ENCODE data around the gene CLCN3. TPM values are rescaled to one million over a fixed set of nuclear protein-coding genes. Genes with fewer than 3 reads are reported as not detected.
A peak's percentile ranks its signal among the peaks of the same experiment; 100 is the strongest.
"Not testable (repeated sequence)": the region's sequence is repeated elsewhere in the genome, so short reads cannot be mapped to it uniquely, and the experiment has no call there.

CLCN3 gene
- total RNA-seq, 2 donors from 2014 or later: 36.4 to 43.8 TPM

GRCh38 chr4:169668069-169668721 lies 47.8 kb downstream of the CLCN3 start:
- Mint-ChIP-seq H3K36me3 (ENCODE audit: low read depth) (peaks cover 38% of the 10 kb centered on the region), H3K27ac (no peak overlapping the region), H3K9me3 (peaks cover 28% of the 10 kb centered on the region), H3K4me1 (peaks cover 14% of the 10 kb centered on the region), H3K27me3 (ENCODE audit: insufficient read depth) (no peaks in the 10 kb centered on the region), H3K4me3 (no peak overlapping the region)
- no peak for TF ChIP-seq CTCF (conservative IDR thresholded peaks at IDR 0.05)
- peaks cover 24% of the 10 kb centered on the region for H3K9me3 ChIP-seq (ENCODE audit: control insufficient read depth, low read length)
- peaks cover 13% of the 10 kb centered on the region for H3K36me3 ChIP-seq (ENCODE audit: control insufficient read depth, insufficient read depth, low read length)
- no peak for DNase-seq
- 95% methylated on average over 3 to 6 of the region's 6 CpGs for WGBS, 2 experiments (ENCODE audit: insufficient coverage in 1 of 2, insufficient read length in 1 of 2)
- peaks cover 3% of the 10 kb centered on the region for H3K4me1 ChIP-seq (ENCODE audit: control insufficient read depth, insufficient read depth, low read length)
- no peak overlapping the region for H3K9ac ChIP-seq (ENCODE audit: extremely low read depth, low read length, poor library complexity, severe bottlenecking)
- no peaks in the 10 kb centered on the region for H3K27me3 ChIP-seq (ENCODE audit: control insufficient read depth, insufficient read depth, low read length, poor library complexity, severe bottlenecking)
- H3K27ac ChIP-seq (ENCODE audit: low read depth, low read length): no peak overlapping the region
- H3K4me3 ChIP-seq (ENCODE audit: low read length): no peak overlapping the region

- Mint-ChIP-seq H3K4me1 (no peaks in the 10 kb centered on the region), H3K4me3 (no peak overlapping the region)
- no peak for TF ChIP-seq CTCF (conservative IDR thresholded peaks at IDR 0.05)
Observed at GRCh38 chr4:169675825-169676224, 55.4 kb downstream of the CLCN3 start.

GRCh38 chr4:169677150-169677748 lies 56.9 kb downstream of the CLCN3 start:
- no peak overlapping the region for H3K4me3 Mint-ChIP-seq
- no peak overlapping the region for H3K27ac Mint-ChIP-seq
- H3K36me3 Mint-ChIP-seq (ENCODE audit: low read depth): peaks cover 31% of the 10 kb centered on the region
- no peak for DNase-seq
- Histone ChIP-seq H3K27me3 (ENCODE audit: control insufficient read depth, insufficient read depth, low read length, poor library complexity, severe bottlenecking) (no peaks in the 10 kb centered on the region), H3K36me3 (ENCODE audit: control insufficient read depth, insufficient read depth, low read length) (peaks cover 9% of the 10 kb centered on the region), H3K4me3 (ENCODE audit: low read length) (peak overlapping the region; percentile 34), H3K9me3 (ENCODE audit: control insufficient read depth, low read length) (peaks cover 20% of the 10 kb centered on the region), H3K27ac (ENCODE audit: low read depth, low read length) (no peak overlapping the region), H3K9ac (ENCODE audit: extremely low read depth, low read length, poor library complexity, severe bottlenecking) (no peak overlapping the region), H3K4me1 (ENCODE audit: control insufficient read depth, insufficient read depth, low read length) (no peaks in the 10 kb centered on the region)
- H3K4me1 Mint-ChIP-seq: no peaks in the 10 kb centered on the region
- 93% methylated on average over 1 of the region's 2 CpGs; no CpG with 5 or more reads in 1 of the 2 experiments for WGBS, 2 experiments (ENCODE audit: insufficient coverage in 1 of 2, insufficient read length in 1 of 2)
- no peaks in the 10 kb centered on the region for H3K27me3 Mint-ChIP-seq (ENCODE audit: insufficient read depth)
- no peak for TF ChIP-seq CTCF (conservative IDR thresholded peaks at IDR 0.05)
- H3K9me3 Mint-ChIP-seq: peaks cover 22% of the 10 kb centered on the region

More at GRCh38 chr4:169675825-169676224, 55.4 kb downstream of the CLCN3 start:
- peaks cover 31% of the 10 kb centered on the region for H3K36me3 Mint-ChIP-seq (ENCODE audit: low read depth)
- no peak overlapping the region for H3K9ac ChIP-seq (ENCODE audit: extremely low read depth, low read length, poor library complexity, severe bottlenecking)
- 87% methylated on average over 2 of the region's 2 CpGs; no CpG with 5 or more reads in 1 of the 2 experiments for WGBS, 2 experiments (ENCODE audit: insufficient coverage in 1 of 2, insufficient read length in 1 of 2)
- H3K36me3 ChIP-seq (ENCODE audit: control insufficient read depth, insufficient read depth, low read length): peaks cover 12% of the 10 kb centered on the region
- peaks cover 22% of the 10 kb centered on the region for H3K9me3 Mint-ChIP-seq
- H3K27me3 Mint-ChIP-seq (ENCODE audit: insufficient read depth): no peaks in the 10 kb centered on the region
- H3K9me3 ChIP-seq (ENCODE audit: control insufficient read depth, low read length): peaks cover 22% of the 10 kb centered on the region
- H3K27me3 ChIP-seq (ENCODE audit: control insufficient read depth, insufficient read depth, low read length, poor library complexity, severe bottlenecking): no peaks in the 10 kb centered on the region
- no peaks in the 10 kb centered on the region for H3K4me1 ChIP-seq (ENCODE audit: control insufficient read depth, insufficient read depth, low read length)
- H3K27ac Mint-ChIP-seq: no peak overlapping the region
- no peak for DNase-seq
- no peak overlapping the region for H3K4me3 ChIP-seq (ENCODE audit: low read length)
- no peak overlapping the region for H3K27ac ChIP-seq (ENCODE audit: low read depth, low read length)

GRCh38 chr4:169678486-169678885 lies 58.1 kb downstream of the CLCN3 start:
- no CpG with 5 or more reads among the region's 2 CpGs for WGBS, 2 experiments (ENCODE audit: insufficient coverage in 1 of 2, insufficient read length in 1 of 2)
- H3K27me3 Mint-ChIP-seq (ENCODE audit: insufficient read depth); H3K4me3 Mint-ChIP-seq; H3K27me3 ChIP-seq (ENCODE audit: control insufficient read depth, insufficient read depth, low read length, poor library complexity, severe bottlenecking); H3K4me1 ChIP-seq (ENCODE audit: control insufficient read depth, insufficient read depth, low read length); H3K27ac ChIP-seq (ENCODE audit: low read depth, low read length); H3K9ac ChIP-seq (ENCODE audit: extremely low read depth, low read length, poor library complexity, severe bottlenecking); H3K27ac Mint-ChIP-seq; H3K4me3 ChIP-seq (ENCODE audit: low read length); H3K4me1 Mint-ChIP-seq; DNase-seq: not testable (repeated sequence)
- Mint-ChIP-seq H3K9me3 (peaks cover 22% of the 10 kb centered on the region), H3K36me3 (ENCODE audit: low read depth) (peaks cover 38% of the 10 kb centered on the region)
- peaks cover 14% of the 10 kb centered on the region for H3K36me3 ChIP-seq (ENCODE audit: control insufficient read depth, insufficient read depth, low read length)
- peaks cover 20% of the 10 kb centered on the region for H3K9me3 ChIP-seq (ENCODE audit: control insufficient read depth, low read length)

DNA sequence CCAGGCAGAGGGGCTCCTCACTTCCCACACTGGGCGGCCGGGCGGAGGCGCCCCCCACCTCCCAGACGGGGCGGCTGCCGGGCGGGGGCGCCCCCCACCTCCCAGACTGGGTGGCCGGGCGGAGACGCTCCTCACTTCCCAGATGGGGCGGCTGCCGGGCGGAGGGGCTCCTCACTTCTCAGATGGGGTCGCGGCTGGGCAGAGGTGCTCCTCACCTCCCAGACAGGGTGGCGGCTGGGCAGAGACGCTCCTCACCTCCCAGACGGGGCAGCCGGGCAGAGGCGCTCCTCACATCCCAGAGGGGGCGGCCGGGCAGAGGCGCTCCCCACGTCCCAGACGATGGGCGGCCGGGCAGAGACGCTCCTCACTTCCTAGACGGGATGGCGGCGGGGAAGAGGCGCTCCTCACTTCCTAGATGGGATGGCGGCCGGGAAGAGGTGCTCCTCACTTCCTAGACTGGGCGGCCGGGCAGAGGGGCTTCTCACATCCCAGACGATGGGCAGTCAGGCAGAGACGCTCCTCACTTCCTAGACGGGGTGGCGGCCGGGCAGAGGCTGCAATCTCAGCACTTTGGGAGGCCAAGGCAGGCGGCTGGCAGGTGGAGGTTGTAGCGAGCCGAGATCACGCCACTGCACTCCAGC lies 58.7 kb downstream of the CLCN3 start:
- H3K4me3 ChIP-seq (ENCODE audit: low read length); H3K27ac ChIP-seq (ENCODE audit: low read depth, low read length); H3K9ac ChIP-seq (ENCODE audit: extremely low read depth, low read length, poor library complexity, severe bottlenecking); DNase-seq; H3K27me3 ChIP-seq (ENCODE audit: control insufficient read depth, insufficient read depth, low read length, poor library complexity, severe bottlenecking); H3K4me3 Mint-ChIP-seq; H3K4me1 Mint-ChIP-seq; H3K4me1 ChIP-seq (ENCODE audit: control insufficient read depth, insufficient read depth, low read length); H3K27ac Mint-ChIP-seq; H3K27me3 Mint-ChIP-seq (ENCODE audit: insufficient read depth): not testable (repeated sequence)
- peaks cover 22% of the 10 kb centered on the region for H3K9me3 Mint-ChIP-seq
- WGBS, 2 experiments (ENCODE audit: insufficient coverage in 1 of 2, insufficient read length in 1 of 2): 94% methylated on average over 43 of the region's 47 CpGs; no CpG with 5 or more reads in 1 of the 2 experiments
- Histone ChIP-seq H3K9me3 (ENCODE audit: control insufficient read depth, low read length) (peaks cover 20% of the 10 kb centered on the region), H3K36me3 (ENCODE audit: control insufficient read depth, insufficient read depth, low read length) (peaks cover 17% of the 10 kb centered on the region)
- peaks cover 42% of the 10 kb centered on the region for H3K36me3 Mint-ChIP-seq (ENCODE audit: low read depth)
